Measurements from ENCODE around the gene PGAP1. TPM values are rescaled to one million over a fixed set of nuclear protein-coding genes. Genes with fewer than 3 reads are reported as not detected.
A peak's percentile ranks its signal among the peaks of the same experiment; 100 is the strongest.

Gene PGAP1
- total RNA-seq, 1 donor from 2014 or later = 12.3 TPM

- no peak for TF ChIP-seq CTCF (IDR thresholded peaks at IDR 0.05)
- H3K4me3 Mint-ChIP-seq (ENCODE audit: unreplicated experiment) = no peak overlapping the region
- no peak overlapping the region for H3K27ac Mint-ChIP-seq (ENCODE audit: unreplicated experiment)
- H3K36me3 Mint-ChIP-seq (ENCODE audit: low read depth) = peaks cover 2% of the 10 kb centered on the region
- peaks cover 22% of the 10 kb centered on the region for H3K4me1 Mint-ChIP-seq (ENCODE audit: low read depth)
- H3K27me3 Mint-ChIP-seq (ENCODE audit: low read depth) = no peaks in the 10 kb centered on the region
- H3K9me3 Mint-ChIP-seq (ENCODE audit: low read depth) = peaks cover 2% of the 10 kb centered on the region
- no peak for DNase-seq (ENCODE audit: low spot score)
Measured at GRCh38 chr2:196851088-196851487, 75.4 kb downstream of the PGAP1 start.

GRCh38 chr2:196849895-196850294, 76.6 kb downstream of the PGAP1 start:
- peaks cover 2% of the 10 kb centered on the region for H3K36me3 Mint-ChIP-seq (ENCODE audit: low read depth)
- H3K4me3 Mint-ChIP-seq (ENCODE audit: unreplicated experiment) = no peak overlapping the region
- TF ChIP-seq CTCF (IDR thresholded peaks at IDR 0.05) = peak; percentile 68
- H3K4me1 Mint-ChIP-seq (ENCODE audit: low read depth) = peaks cover 22% of the 10 kb centered on the region
- H3K27me3 Mint-ChIP-seq (ENCODE audit: low read depth) = no peaks in the 10 kb centered on the region
- H3K9me3 Mint-ChIP-seq (ENCODE audit: low read depth) = peaks cover 2% of the 10 kb centered on the region
- H3K27ac Mint-ChIP-seq (ENCODE audit: unreplicated experiment) = no peak overlapping the region
- DNase-seq (ENCODE audit: low spot score) = no peak

- Mint-ChIP-seq H3K4me1 (ENCODE audit: low read depth) (peaks cover 17% of the 10 kb centered on the region), H3K27ac (ENCODE audit: unreplicated experiment) (no peak overlapping the region), H3K9me3 (ENCODE audit: low read depth) (peaks cover 2% of the 10 kb centered on the region), H3K36me3 (ENCODE audit: low read depth) (peaks cover 2% of the 10 kb centered on the region), H3K27me3 (ENCODE audit: low read depth) (no peaks in the 10 kb centered on the region), H3K4me3 (ENCODE audit: unreplicated experiment) (no peak overlapping the region)
- TF ChIP-seq CTCF (IDR thresholded peaks at IDR 0.05) = no peak
- no peak for DNase-seq (ENCODE audit: low spot score)
Measured at GRCh38 chr2:196846295-196846694, 80.2 kb downstream of the PGAP1 start.

GRCh38 chr2:196845371-196845770, 81.1 kb downstream of the PGAP1 start:
- no peak for DNase-seq (ENCODE audit: low spot score)
- Mint-ChIP-seq H3K27ac (ENCODE audit: unreplicated experiment) (no peak overlapping the region), H3K27me3 (ENCODE audit: low read depth) (no peaks in the 10 kb centered on the region), H3K36me3 (ENCODE audit: low read depth) (peaks cover 5% of the 10 kb centered on the region), H3K9me3 (ENCODE audit: low read depth) (peaks cover 2% of the 10 kb centered on the region), H3K4me1 (ENCODE audit: low read depth) (peaks cover 17% of the 10 kb centered on the region), H3K4me3 (ENCODE audit: unreplicated experiment) (no peak overlapping the region)
- TF ChIP-seq CTCF (IDR thresholded peaks at IDR 0.05) = no peak

GRCh38 chr2:196840171-196840570, 86.3 kb downstream of the PGAP1 start:
- H3K27me3 Mint-ChIP-seq (ENCODE audit: low read depth) = no peaks in the 10 kb centered on the region
- TF ChIP-seq CTCF (IDR thresholded peaks at IDR 0.05) = no peak
- no peak for DNase-seq (ENCODE audit: low spot score)
- peaks cover 5% of the 10 kb centered on the region for H3K36me3 Mint-ChIP-seq (ENCODE audit: low read depth)
- no peaks in the 10 kb centered on the region for H3K9me3 Mint-ChIP-seq (ENCODE audit: low read depth)
- H3K4me1 Mint-ChIP-seq (ENCODE audit: low read depth) = peaks cover 6% of the 10 kb centered on the region
- H3K27ac Mint-ChIP-seq (ENCODE audit: unreplicated experiment) = no peak overlapping the region
- H3K4me3 Mint-ChIP-seq (ENCODE audit: unreplicated experiment) = no peak overlapping the region

Data from chondrocyte (in vitro differentiated cells).